CD8-positive, alpha-beta memory T cell (primary cell): ENCODE measurements around the gene ZSCAN2. TPM values are rescaled to one million over a fixed set of nuclear protein-coding genes. Genes with fewer than 3 reads are reported as not detected.
"Not testable (repeated sequence)": the region's sequence is repeated elsewhere in the genome, so short reads cannot be mapped to it uniquely, and the experiment has no call there.

Source experiments
- CTCF ChIA-PET: fragments of 350-600 bp; sonication (Branson Sonifier 250); formaldehyde crosslinking; loops from one replicate; lab custom pipeline; 2021; ENCODE audit warnings: antibody characterized with exemption; lab: Charles Lee
- POLR2A ChIA-PET: fragments of 350-600 bp; sonication (Branson Sonifier 250); formaldehyde crosslinking; loops from one replicate; lab custom pipeline; 2021; ENCODE audit warnings: antibody characterized with exemption; lab: Charles Lee
- DNase-seq, 5 donors: peaks; one replicate each; pipeline versions ENCODE4 v3.0.0 to v3.0.0-alpha.2; 2020 to 2022; ENCODE audit warnings: mixed read lengths in 1 of 5
- H3K27ac ChIP-seq: one replicate; pipeline ENCODE4 v1.7.0; 2013; ENCODE audit warnings: low read depth, mild to moderate bottlenecking, low read length, moderate library complexity
- H3K27me3 ChIP-seq: 2 replicates; pipeline ENCODE4 v1.7.0; 2013; ENCODE audit warnings: low read length, mild to moderate bottlenecking; ENCODE audit not compliant: insufficient read depth, poor library complexity, severe bottlenecking
- H3K36me3 ChIP-seq: 2 replicates; pipeline ENCODE4 v1.7.0; 2013; ENCODE audit warnings: mild to moderate bottlenecking, low read length, moderate library complexity; ENCODE audit not compliant: insufficient read depth
- H3K4me1 ChIP-seq: 2 replicates; pipeline ENCODE4 v1.7.0; 2013; ENCODE audit warnings: mild to moderate bottlenecking, low read length, moderate library complexity; ENCODE audit not compliant: insufficient read depth
- H3K4me3 ChIP-seq: 2 replicates; pipeline ENCODE4 v1.7.0; 2013; ENCODE audit warnings: mild to moderate bottlenecking, low read length
- H3K9me3 ChIP-seq: 2 replicates; pipeline ENCODE4 v1.7.0; 2013; ENCODE audit warnings: mild to moderate bottlenecking, low read length
- H3K27ac Mint-ChIP-seq, 8 donors: one replicate each; pipeline ENCODE4 v1.8.0; 2020 to 2021; ENCODE audit warnings: mixed read lengths in 8 of 8, mild to moderate bottlenecking in 6 of 8, inconsistent platforms in 3 of 8, moderate library complexity in 3 of 8
- H3K27me3 Mint-ChIP-seq, 2 donors: one replicate each; pipeline ENCODE4 v1.8.0; 2020 to 2021; ENCODE audit warnings: mixed read lengths in 2 of 2, mild to moderate bottlenecking in 1 of 2, moderate library complexity in 1 of 2
- H3K36me3 Mint-ChIP-seq, 3 donors: one replicate each; pipeline ENCODE4 v1.8.0; 2020 to 2021; ENCODE audit warnings: mixed read lengths in 3 of 3, inconsistent platforms in 1 of 3, mild to moderate bottlenecking in 1 of 3
- H3K4me1 Mint-ChIP-seq, 3 donors: one replicate each; pipeline ENCODE4 v1.8.0; 2020 to 2021; ENCODE audit warnings: mixed read lengths in 3 of 3, inconsistent platforms in 1 of 3, mild to moderate bottlenecking in 1 of 3
- H3K4me3 Mint-ChIP-seq, 7 donors: one replicate each; pipeline ENCODE4 v1.8.0; 2020 to 2021; ENCODE audit warnings: mixed read lengths in 7 of 7, mild to moderate bottlenecking in 6 of 7, moderate library complexity in 4 of 7, inconsistent platforms in 2 of 7
- H3K9me3 Mint-ChIP-seq, 5 donors: one replicate each; pipeline ENCODE4 v1.8.0; 2020 to 2022; ENCODE audit warnings: mixed read lengths in 5 of 5, mild to moderate bottlenecking in 3 of 5, moderate library complexity in 2 of 5, inconsistent platforms in 1 of 5
- polyA plus RNA-seq: library from polyadenylated mRNA; unstranded; fragments of 300-500 nt; fragmentation: Illumina TruSeq; gene quantifications from one replicate; pipeline ENCODE4 v1.2.3, GENCODE V29; 2021
- total RNA-seq, 2 experiments: library from RNA; stranded (reverse); gene quantifications; one replicate each; pipeline ENCODE4 v1.2.3, GENCODE V29; 2021

Gene ZSCAN2
- total RNA-seq = 10 to 100 TPM; 13.5 to 14.3 TPM
- 6.0 TPM for polyA plus RNA-seq

- Histone ChIP-seq H3K4me1 (peaks cover 39% of the 10 kb centered on the region), H3K9me3 (no peaks in the 10 kb centered on the region), H3K27me3 (no peaks in the 10 kb centered on the region), H3K27ac (peak within 1 kb of the TSS; percentile 60), H3K36me3 (no peaks in the 10 kb centered on the region), H3K4me3 (peak within 1 kb of the TSS; percentile 96)
- no peaks in the 10 kb centered on the region for H3K9me3 Mint-ChIP-seq
- CTCF ChIA-PET = interaction anchor here (0.7 to 1.9 kb wide), 7 partner anchors 8 to 327 kb away, joined by 3 to 8 read pairs (median 4); partner anchors contain the start of genes NMB and WDR73
- peak within 1 kb of the TSS; percentile 94 to 99 (median 98) for H3K4me3 Mint-ChIP-seq
- peaks cover 3 to 24% (median 4%) of the 10 kb centered on the region in 3 donors for H3K36me3 Mint-ChIP-seq
- POLR2A ChIA-PET = interaction anchor here (0.6 to 3.3 kb wide), 7 partner anchors 30 to 1044 kb away, joined by 3 to 11 read pairs (median 7); partner anchors contain the start of genes NMB, SEC11A and WDR73
- no peaks in the 10 kb centered on the region for H3K27me3 Mint-ChIP-seq
- peak within 1 kb of the TSS; percentile 58 to 93 (median 84) for H3K27ac Mint-ChIP-seq
- peaks cover 55 to 82% (median 80%) of the 10 kb centered on the region in 3 donors for H3K4me1 Mint-ChIP-seq
- DNase-seq = peak; percentile 89 to 94 (median 93)
Measured at GRCh38 chr15:84600687-84601554, at the start of gene ZSCAN2. Gene ZSCAN2 (plus strand): TSS chr15:84601009. CDS start chr15:84603928, 2,919 bp downstream.

DNA sequence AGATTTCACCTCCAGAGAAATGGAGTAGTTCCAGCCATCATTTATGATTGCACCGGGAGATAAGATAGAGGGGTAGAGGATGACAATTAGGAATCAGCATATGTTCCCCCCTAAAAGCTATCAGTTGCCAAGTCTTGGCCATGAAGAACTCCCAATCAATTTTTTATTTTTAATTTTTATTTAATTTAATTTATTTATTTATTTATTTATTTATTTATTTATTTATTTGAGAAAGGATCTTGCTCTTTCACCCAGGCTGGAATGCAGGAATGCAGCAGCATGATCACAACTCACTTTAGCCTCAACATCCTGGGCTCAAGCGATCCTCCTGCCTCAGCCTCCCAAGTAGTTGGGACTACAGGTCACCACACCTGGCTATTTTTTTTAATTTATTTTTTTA lies 49.2 kb upstream of the ZSCAN2 start:
- H3K9me3 ChIP-seq, H3K27me3 ChIP-seq, CTCF ChIA-PET, H3K36me3 ChIP-seq, H3K27me3 Mint-ChIP-seq, H3K4me3 ChIP-seq, H3K4me1 ChIP-seq, H3K4me3 Mint-ChIP-seq, H3K9me3 Mint-ChIP-seq, DNase-seq, H3K27ac Mint-ChIP-seq, POLR2A ChIA-PET, H3K27ac ChIP-seq: not testable (repeated sequence)
- Mint-ChIP-seq H3K4me1 (peaks cover 19 to 37% (median 25%) of the 10 kb centered on the region in 3 donors), H3K36me3 (peaks cover 14 to 37% (median 23%) of the 10 kb centered on the region in 3 donors)

- Histone ChIP-seq H3K36me3 (no peaks in the 10 kb centered on the region), H3K27me3 (no peaks in the 10 kb centered on the region), H3K4me1 (peaks cover 4% of the 10 kb centered on the region), H3K27ac (no peak overlapping the region), H3K9me3 (no peaks in the 10 kb centered on the region), H3K4me3 (no peak overlapping the region)
- H3K27ac Mint-ChIP-seq = no peak overlapping the region
- no peak overlapping the region for H3K4me3 Mint-ChIP-seq
- ChIA-PET POLR2A (no interaction called here), CTCF (no interaction called here)
- H3K9me3 Mint-ChIP-seq = no peaks in the 10 kb centered on the region
- peaks cover 14 to 30% (median 18%) of the 10 kb centered on the region in 3 donors for H3K4me1 Mint-ChIP-seq
- DNase-seq = no peak
- peaks cover 0 to 1% of the 10 kb centered on the region in 2 donors for H3K27me3 Mint-ChIP-seq
- peaks cover 19 to 31% (median 23%) of the 10 kb centered on the region in 3 donors for H3K36me3 Mint-ChIP-seq
Measured at GRCh38 chr15:84552896-84553295, 47.9 kb upstream of the ZSCAN2 start.

DNA sequence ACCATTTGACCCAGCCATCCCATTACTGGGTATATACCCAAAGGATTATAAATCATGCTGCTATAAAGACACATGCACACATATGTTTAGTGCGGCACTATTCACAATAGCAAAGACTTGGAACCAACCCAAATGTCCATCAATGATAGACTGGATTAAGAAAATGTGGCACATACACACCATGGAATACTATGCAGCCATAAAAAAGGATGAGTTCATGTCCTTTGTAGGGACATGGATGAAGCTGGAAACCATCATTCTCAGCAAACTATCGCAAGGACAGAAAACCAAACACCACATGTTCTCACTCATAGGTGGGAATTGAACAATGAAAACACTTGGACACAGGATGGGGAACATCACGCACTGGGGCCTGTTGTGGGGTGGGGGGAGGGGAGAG lies 44.1 kb upstream of the ZSCAN2 start:
- H3K27ac Mint-ChIP-seq, H3K4me3 ChIP-seq, H3K36me3 ChIP-seq, H3K27me3 ChIP-seq, H3K4me1 ChIP-seq, H3K4me3 Mint-ChIP-seq, H3K9me3 ChIP-seq, POLR2A ChIA-PET, H3K27me3 Mint-ChIP-seq, H3K9me3 Mint-ChIP-seq, CTCF ChIA-PET, DNase-seq, H3K27ac ChIP-seq: not testable (repeated sequence)
- Mint-ChIP-seq H3K4me1 (peaks cover 22 to 39% (median 23%) of the 10 kb centered on the region in 3 donors), H3K36me3 (peaks cover 9 to 18% (median 13%) of the 10 kb centered on the region in 3 donors)

- H3K9me3 Mint-ChIP-seq, H3K9me3 ChIP-seq, H3K4me3 ChIP-seq, H3K27ac Mint-ChIP-seq, H3K36me3 ChIP-seq, H3K27me3 Mint-ChIP-seq, H3K36me3 Mint-ChIP-seq, H3K27ac ChIP-seq, H3K4me1 ChIP-seq, DNase-seq, H3K27me3 ChIP-seq, CTCF ChIA-PET, POLR2A ChIA-PET: not testable (repeated sequence)
- peaks cover 9 to 23% (median 13%) of the 10 kb centered on the region in 3 donors for H3K4me1 Mint-ChIP-seq
- peak overlapping the region in 1 of 7 donors; percentile 27 for H3K4me3 Mint-ChIP-seq
Measured at GRCh38 chr15:84568021-84568420, 32.8 kb upstream of the ZSCAN2 start.

DNA sequence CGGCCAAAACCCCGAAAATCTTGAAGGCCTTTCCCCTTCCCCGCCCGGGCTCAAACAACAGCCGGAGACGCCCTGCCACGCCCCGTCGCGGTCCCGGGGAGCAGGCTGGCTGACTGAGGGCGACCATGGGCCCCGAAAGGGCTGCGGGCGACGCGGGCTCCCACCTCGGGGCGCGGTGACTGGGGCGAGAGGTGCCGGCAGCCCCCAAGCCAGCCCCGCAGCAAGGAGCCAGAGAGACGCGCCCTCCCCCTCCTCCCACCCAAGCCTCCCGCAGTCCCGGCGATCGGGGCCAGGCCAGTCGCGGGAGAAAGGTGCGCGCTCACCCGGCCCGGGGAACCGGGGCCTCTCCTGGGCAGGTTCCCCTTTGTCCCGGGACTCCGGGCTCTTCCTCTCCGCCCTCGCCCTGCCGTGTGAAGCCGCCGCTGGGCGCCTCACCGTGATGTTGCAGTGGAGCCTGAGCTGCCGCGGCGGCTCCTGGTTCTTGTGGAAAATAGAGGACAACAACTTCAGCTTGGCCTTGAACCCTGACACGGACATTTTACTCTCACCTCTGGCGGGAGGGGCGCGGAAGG lies 30.6 kb upstream of the ZSCAN2 start:
- H3K4me1 ChIP-seq = peaks cover 4% of the 10 kb centered on the region
- H3K9me3 Mint-ChIP-seq = peaks cover 0 to 2% (median 0%) of the 10 kb centered on the region in 5 donors
- peak; percentile 37 to 69 (median 42) for DNase-seq
- POLR2A ChIA-PET = no interaction called here
- peak overlapping the region; percentile 66 for H3K4me3 ChIP-seq
- peak overlapping the region; percentile 85 to 93 (median 88) for H3K4me3 Mint-ChIP-seq
- peaks cover 9 to 23% (median 13%) of the 10 kb centered on the region in 3 donors for H3K4me1 Mint-ChIP-seq
- CTCF ChIA-PET = interaction anchor here (1.0 to 2.9 kb wide), 12 partner anchors 9 to 411 kb away, joined by 3 to 21 read pairs (median 4); partner anchors contain the start of gene PDE8A
- no peaks in the 10 kb centered on the region for H3K9me3 ChIP-seq
- H3K27ac Mint-ChIP-seq = peak overlapping the region; percentile 72 to 97 (median 86)
- H3K27me3 ChIP-seq = no peaks in the 10 kb centered on the region
- H3K27ac ChIP-seq = peak overlapping the region; percentile 67
- H3K27me3 Mint-ChIP-seq = no peaks in the 10 kb centered on the region
- H3K36me3 Mint-ChIP-seq = peaks cover 0 to 2% (median 2%) of the 10 kb centered on the region in 3 donors
- H3K36me3 ChIP-seq = no peaks in the 10 kb centered on the region

GRCh38 chr15:84572231-84572630 lies 28.6 kb upstream of the ZSCAN2 start:
- ChIA-PET POLR2A (interaction anchor here (0.6 kb wide), 1 partner anchor 1029 kb away, joined by 6 read pairs; no protein-coding TSS in a partner anchor), CTCF (interaction anchor here (1.1 to 2.9 kb wide), 6 partner anchors 14 to 356 kb away, joined by 3 to 21 read pairs (median 4); partner anchors contain the start of gene WDR73)
- H3K9me3 ChIP-seq = no peaks in the 10 kb centered on the region
- Mint-ChIP-seq H3K4me3 (peak overlapping the region in 3 of 7 donors; percentile 24 to 88 (median 51)), H3K9me3 (peaks cover 0 to 2% (median 0%) of the 10 kb centered on the region in 5 donors), H3K36me3 (peaks cover 0 to 2% (median 0%) of the 10 kb centered on the region in 3 donors), H3K27ac (peak overlapping the region in 2 of 8 donors; percentile 49 to 78), H3K27me3 (no peaks in the 10 kb centered on the region), H3K4me1 (peaks cover 9 to 23% (median 13%) of the 10 kb centered on the region in 3 donors)
- DNase-seq = no peak
- H3K27me3 ChIP-seq = no peaks in the 10 kb centered on the region
- no peak overlapping the region for H3K4me3 ChIP-seq
- no peak overlapping the region for H3K27ac ChIP-seq
- H3K4me1 ChIP-seq = peaks cover 4% of the 10 kb centered on the region
- H3K36me3 ChIP-seq = no peaks in the 10 kb centered on the region
